Neural cell (in vitro differentiated cells): ENCODE results near the gene AQP3.

ENCODE experiments used
- CTCF ChIP-seq: fragments of 450-650 bp; IDR thresholded peaks from 2 replicates; pipeline ENCODE4 v1.5.1; 2014; ENCODE audit warnings: antibody characterized with exemption, mild to moderate bottlenecking, moderate library complexity; ENCODE audit not compliant: poor library complexity, severe bottlenecking
- EP300 ChIP-seq: fragments of 450-650 bp; conservative IDR thresholded peaks from 2 replicates; pipeline ENCODE4 v1.6.1; 2014; ENCODE audit warnings: antibody characterized with exemption, mild to moderate bottlenecking, moderate library complexity; ENCODE audit not compliant: poor library complexity, severe bottlenecking
- EZH2 ChIP-seq: fragments of 200-600, 300-800 bp; shearing (Covaris generic), sonication (generic); IDR thresholded peaks from 2 replicates; pipeline ENCODE4 v1.6.1; 2014; ENCODE audit warnings: antibody characterized with exemption, low read length, borderline replicate concordance, mild to moderate bottlenecking; ENCODE audit not compliant: insufficient read depth, poor library complexity, severe bottlenecking
- POLR2AphosphoS5 ChIP-seq: IDR thresholded peaks from 2 replicates; pipeline ENCODE4 v1.6.1; 2012
- RAD21 ChIP-seq: fragments of 450-650 bp; conservative IDR thresholded peaks from 2 replicates; pipeline ENCODE4 v1.6.1; 2014; ENCODE audit warnings: antibody characterized with exemption, mild to moderate bottlenecking, moderate library complexity
- REST ChIP-seq: IDR thresholded peaks from 2 replicates; pipeline ENCODE4 v1.6.1; 2012; ENCODE audit warnings: borderline replicate concordance
- TAF1 ChIP-seq: IDR thresholded peaks from 2 replicates; pipeline ENCODE4 v1.6.1; 2012; ENCODE audit warnings: low read depth

GRCh38 chr9:33466565-33467495 is 19.4 kb upstream of the AQP3 start:
- TF ChIP-seq CTCF (peak; percentile 76), EP300 (no peak), TAF1 (no peak), POLR2AphosphoS5 (no peak), REST (no peak), RAD21 (peak; percentile 61), EZH2 (no peak)
